ENCODE results near the gene ERP27.

ERP27 gene

GRCh38 chr12:14984766-14985285 lies 46.5 kb upstream of the ERP27 start:
- Histone ChIP-seq H3K4me2 (ENCODE audit: low read length) (no peak overlapping the region), H3K9me3 (ENCODE audit: low read length) (no peaks in the 10 kb centered on the region), H3K79me2 (ENCODE audit: insufficient read depth, low read length) (no peaks in the 10 kb centered on the region), H3K9me2 (ENCODE audit: low read depth, low read length) (no peaks in the 10 kb centered on the region), H3K9ac (ENCODE audit: low read length) (no peak overlapping the region), H2AFZ (ENCODE audit: low read length) (no peak overlapping the region), H3K27ac (ENCODE audit: low read depth, low read length, poor library complexity, severe bottlenecking) (no peak overlapping the region), H3K27me3 (ENCODE audit: insufficient read depth, low read length) (no peaks in the 10 kb centered on the region), H3K4me3 (ENCODE audit: low read depth, low read length, poor library complexity, severe bottlenecking) (no peak overlapping the region), H3K4me1 (ENCODE audit: insufficient read depth, low read length, severe bottlenecking) (peaks cover 13% of the 10 kb centered on the region), H4K20me1 (ENCODE audit: insufficient read depth, low read length) (no peaks in the 10 kb centered on the region), H3K36me3 (ENCODE audit: insufficient read depth, low read length) (no peaks in the 10 kb centered on the region), H3F3A (ENCODE audit: insufficient read depth, low read length) (no peaks in the 10 kb centered on the region)
- TF ChIP-seq CTCF (IDR thresholded peaks at IDR 0.05; ENCODE audit: low read length) = no peak
- no peak for TF ChIP-seq EZH2 (IDR thresholded peaks at IDR 0.05; ENCODE audit: borderline replicate concordance, low read length)

GRCh38 chr12:14984036-14984435 lies 45.7 kb upstream of the ERP27 start:
- Histone ChIP-seq H3K4me1 (ENCODE audit: insufficient read depth, low read length, severe bottlenecking) (peaks cover 6% of the 10 kb centered on the region), H3F3A (ENCODE audit: insufficient read depth, low read length) (no peaks in the 10 kb centered on the region), H3K9me3 (ENCODE audit: low read length) (no peaks in the 10 kb centered on the region), H2AFZ (ENCODE audit: low read length) (no peak overlapping the region), H3K27me3 (ENCODE audit: insufficient read depth, low read length) (no peaks in the 10 kb centered on the region), H3K36me3 (ENCODE audit: insufficient read depth, low read length) (no peaks in the 10 kb centered on the region), H4K20me1 (ENCODE audit: insufficient read depth, low read length) (no peaks in the 10 kb centered on the region), H3K9me2 (ENCODE audit: low read depth, low read length) (no peaks in the 10 kb centered on the region), H3K4me3 (ENCODE audit: low read depth, low read length, poor library complexity, severe bottlenecking) (no peak overlapping the region), H3K79me2 (ENCODE audit: insufficient read depth, low read length) (no peaks in the 10 kb centered on the region), H3K27ac (ENCODE audit: low read depth, low read length, poor library complexity, severe bottlenecking) (no peak overlapping the region), H3K9ac (ENCODE audit: low read length) (no peak overlapping the region), H3K4me2 (ENCODE audit: low read length) (no peak overlapping the region)
- TF ChIP-seq CTCF (IDR thresholded peaks at IDR 0.05; ENCODE audit: low read length) (no peak), EZH2 (IDR thresholded peaks at IDR 0.05; ENCODE audit: borderline replicate concordance, low read length) (no peak)

- H4K20me1 ChIP-seq (ENCODE audit: insufficient read depth, low read length) = no peaks in the 10 kb centered on the region
- H3K9ac ChIP-seq (ENCODE audit: low read length) = no peak overlapping the region
- H3K4me1 ChIP-seq (ENCODE audit: insufficient read depth, low read length, severe bottlenecking) = peaks cover 6% of the 10 kb centered on the region
- no peak for TF ChIP-seq EZH2 (IDR thresholded peaks at IDR 0.05; ENCODE audit: borderline replicate concordance, low read length)
- no peak for TF ChIP-seq CTCF (IDR thresholded peaks at IDR 0.05; ENCODE audit: low read length)
- H3F3A ChIP-seq (ENCODE audit: insufficient read depth, low read length) = no peaks in the 10 kb centered on the region
- H3K9me3 ChIP-seq (ENCODE audit: low read length) = no peaks in the 10 kb centered on the region
- no peaks in the 10 kb centered on the region for H3K27me3 ChIP-seq (ENCODE audit: insufficient read depth, low read length)
- H3K79me2 ChIP-seq (ENCODE audit: insufficient read depth, low read length) = no peaks in the 10 kb centered on the region
- H3K36me3 ChIP-seq (ENCODE audit: insufficient read depth, low read length) = no peaks in the 10 kb centered on the region
- H3K27ac ChIP-seq (ENCODE audit: low read depth, low read length, poor library complexity, severe bottlenecking) = no peak overlapping the region
- 0 out of 2 replicates have a peak overlapping the region, but pooled peaks have one; percentile 58 for H2AFZ ChIP-seq (ENCODE audit: low read length)
- no peak overlapping the region for H3K4me3 ChIP-seq (ENCODE audit: low read depth, low read length, poor library complexity, severe bottlenecking)
- H3K4me2 ChIP-seq (ENCODE audit: low read length) = no peak overlapping the region
- H3K9me2 ChIP-seq (ENCODE audit: low read depth, low read length) = no peaks in the 10 kb centered on the region
Observed at GRCh38 chr12:14982991-14983390, 44.7 kb upstream of the ERP27 start.

All from OCI-LY1 (cell line).